ENCODE measurements around the gene RCE1. TPM values are rescaled to one million over a fixed set of nuclear protein-coding genes. Genes with fewer than 3 reads are reported as not detected.

The RCE1 gene
- total and polyA plus RNA-seq, 10 donors, result 10.0 to 27.9 (median 17.7) TPM

- no peak for DNase-seq
- Histone ChIP-seq H3K27ac (no peak overlapping the region), H3K27me3 (replicated peaks in 1 of 7) (peaks cover 0 to 4% (median 0%) of the 10 kb centered on the region in 7 donors), H3K9me3 (no peaks in the 10 kb centered on the region), H3K36me3 (no peaks in the 10 kb centered on the region), H3K4me1 (no peaks in the 10 kb centered on the region), H3K4me3 (no peak overlapping the region)
- WGBS, 5 donors, result 59 to 76% (median 67%) methylated on average over 6 of the region's 6 CpGs
- intact Hi-C loops (cut with DNase I; ENCODE audit: low total_unique reads), result no loop called here
- TF ChIP-seq POLR2AphosphoS5 (IDR thresholded peaks at IDR 0.05), result no peak
- TF ChIP-seq CTCF (IDR thresholded peaks at IDR 0.05 in 8 of 11, conservative IDR thresholded peaks at IDR 0.05 in 3 of 11), result no peak
- TF ChIP-seq POLR2A (IDR thresholded peaks at IDR 0.05), result no peak
Observed at GRCh38 chr11:66892911-66893310, 49.7 kb downstream of the RCE1 start.

GRCh38 chr11:66894141-66894540 is 50.9 kb downstream of the RCE1 start:
- intact Hi-C loops (cut with DNase I; ENCODE audit: low total_unique reads), result no loop called here
- DNase-seq, result no peak
- Histone ChIP-seq H3K4me1 (no peaks in the 10 kb centered on the region), H3K27me3 (replicated peaks in 1 of 7) (peaks cover 0 to 4% (median 0%) of the 10 kb centered on the region in 7 donors), H3K36me3 (no peaks in the 10 kb centered on the region), H3K9me3 (no peaks in the 10 kb centered on the region), H3K4me3 (no peak overlapping the region), H3K27ac (no peak overlapping the region)
- TF ChIP-seq CTCF (IDR thresholded peaks at IDR 0.05 in 8 of 11, conservative IDR thresholded peaks at IDR 0.05 in 3 of 11), result no peak
- TF ChIP-seq POLR2A (IDR thresholded peaks at IDR 0.05), result no peak
- TF ChIP-seq POLR2AphosphoS5 (IDR thresholded peaks at IDR 0.05), result no peak
- WGBS, 5 donors, result 80 to 83% (median 80%) methylated on average over 2 of the region's 2 CpGs

Other genes with a start within 250 kb of the RCE1 start
- gene RBM14, start 226.8 kb upstream of the RCE1 start, total RNA-seq, result 10 to 100 TPM; 45.2 to 96.6 (median 88.3) TPM
- 10 to 100 TPM; 37.7 to 67.4 (median 42.0) TPM for gene RBM14, start 226.8 kb upstream of the RCE1 start, polyA plus RNA-seq
- 100 to 1,000 TPM; 106 to 139 (median 127) TPM for gene RBM4, start 204.7 kb upstream of the RCE1 start, total RNA-seq
- 100 to 1,000 TPM in 2 of 3 donors, 10 to 100 TPM in 1; 70.1 to 128 (median 102) TPM for gene RBM4, start 204.7 kb upstream of the RCE1 start, polyA plus RNA-seq
- 10 to 100 TPM; 16.3 to 23.0 (median 18.8) TPM for gene RBM4B, start 165.6 kb upstream of the RCE1 start, total RNA-seq
- 10 to 100 TPM; 14.8 to 17.7 (median 14.9) TPM for gene RBM4B, start 165.6 kb upstream of the RCE1 start, polyA plus RNA-seq
- gene SPTBN2, start 114.2 kb upstream of the RCE1 start, total RNA-seq, result 1 to 10 TPM; 3.3 to 5.1 (median 3.7) TPM
- 1 to 10 TPM in 1 of 3 donors, under 1 TPM in 2; 0.61 to 1.5 (median 0.80) TPM for gene SPTBN2, start 114.2 kb upstream of the RCE1 start, polyA plus RNA-seq
- gene LRFN4, start 13.6 kb downstream of the RCE1 start, total RNA-seq, result 10 to 100 TPM in 2 of 7 donors, 1 to 10 TPM in 5; 3.3 to 10.3 (median 8.0) TPM
- gene LRFN4, start 13.6 kb downstream of the RCE1 start, polyA plus RNA-seq, result 10 to 100 TPM in 1 of 3 donors, 1 to 10 TPM in 2; 3.9 to 12.0 (median 7.9) TPM
- 1 to 10 TPM; 3.4 to 8.8 (median 5.3) TPM for gene PC, start 114.9 kb downstream of the RCE1 start, total RNA-seq
- gene PC, start 114.9 kb downstream of the RCE1 start, polyA plus RNA-seq, result 1 to 10 TPM; 4.6 to 6.8 (median 4.9) TPM
- gene C11orf86, start 131.9 kb downstream of the RCE1 start, total RNA-seq, result not detected
- under 1 TPM in 1 of 3 donors, not detected in 2; 0.13 TPM for gene C11orf86, start 131.9 kb downstream of the RCE1 start, polyA plus RNA-seq
- gene SYT12, start 179.7 kb downstream of the RCE1 start, total RNA-seq, result not detected
- gene SYT12, start 179.7 kb downstream of the RCE1 start, polyA plus RNA-seq, result under 1 TPM; 0.02 to 0.13 (median 0.05) TPM
- 1 to 10 TPM; 1.3 to 6.4 (median 2.2) TPM for gene RHOD, start 213.4 kb downstream of the RCE1 start, total RNA-seq
- 1 to 10 TPM; 3.1 to 3.6 (median 3.5) TPM for gene RHOD, start 213.4 kb downstream of the RCE1 start, polyA plus RNA-seq

Measured in spleen (tissue), 11 donors.